HuH-7 (cell line): ENCODE results near the gene BRD7.

Experiments used
- DNase-seq: peaks from one replicate; pipeline ENCODE4 v3.0.0; 2011; ENCODE audit warnings: low spot score

Gene BRD7

GRCh38 chr16:50288920-50289319, 79.9 kb downstream of the BRD7 start:
- DNase-seq: no peak

- no peak for DNase-seq
Measured at GRCh38 chr16:50288026-50288425, 80.8 kb downstream of the BRD7 start.

- no peak for DNase-seq
Measured at GRCh38 chr16:50286681-50287080, 82.1 kb downstream of the BRD7 start.

- DNase-seq: no peak
Measured at GRCh38 chr16:50285406-50286003, 83.3 kb downstream of the BRD7 start.

GRCh38 chr16:50284131-50284911, 84.5 kb downstream of the BRD7 start:
- DNase-seq: no peak

- DNase-seq: no peak
Measured at GRCh38 chr16:50282955-50283631, 85.7 kb downstream of the BRD7 start.

- no peak for DNase-seq
Measured at GRCh38 chr16:50282010-50282538, 86.7 kb downstream of the BRD7 start.

- no peak for DNase-seq
Measured at GRCh38 chr16:50281391-50282009, 87.3 kb downstream of the BRD7 start.

GRCh38 chr16:50280932-50281331, 87.9 kb downstream of the BRD7 start:
- DNase-seq: no peak

- no peak for DNase-seq
Measured at GRCh38 chr16:50279504-50279865, 89.3 kb downstream of the BRD7 start.

- no peak for DNase-seq
Measured at GRCh38 chr16:50278251-50278650, 90.5 kb downstream of the BRD7 start.

GRCh38 chr16:50276801-50277555, 91.8 kb downstream of the BRD7 start:
- no peak for DNase-seq

- no peak for DNase-seq
Measured at GRCh38 chr16:50276326-50276640, 92.5 kb downstream of the BRD7 start.

GRCh38 chr16:50275428-50276325, 93.1 kb downstream of the BRD7 start:
- no peak for DNase-seq

- no peak for DNase-seq
Measured at GRCh38 chr16:50275098-50275415, 93.7 kb downstream of the BRD7 start.

GRCh38 chr16:50274326-50275097, 94.3 kb downstream of the BRD7 start:
- no peak for DNase-seq

- DNase-seq: no peak
Measured at GRCh38 chr16:50273888-50274325, 94.9 kb downstream of the BRD7 start.

- no peak for DNase-seq
Measured at GRCh38 chr16:50273382-50273690, 95.5 kb downstream of the BRD7 start.

GRCh38 chr16:50272687-50273381, 96.0 kb downstream of the BRD7 start:
- DNase-seq: no peak

GRCh38 chr16:50272111-50272571, 96.6 kb downstream of the BRD7 start:
- no peak for DNase-seq
